Epithelial cell of esophagus (primary cell): ENCODE results near the gene LEMD1.
A peak's percentile ranks its signal among the peaks of the same experiment; 100 is the strongest.

Source experiments
- DNase-seq: peaks from one replicate; pipeline ENCODE4 v3.0.0; 2010; ENCODE audit warnings: low read depth
- H3K4me3 ChIP-seq: 2 replicates; pipeline ENCODE4 v1.5.1; 2011; ENCODE audit warnings: mild to moderate bottlenecking, low read length, control low read depth
- TF ChIP-seq, protein P1 (sequence below): IDR thresholded peaks from 2 replicates; pipeline ENCODE4 v1.5.1; 2011; ENCODE audit warnings: low read depth, mild to moderate bottlenecking, low read length, control low read depth, inconsistent platforms; ENCODE audit not compliant: insufficient read depth; ENCODE audit errors: missing control alignments

The LEMD1 gene

DNA sequence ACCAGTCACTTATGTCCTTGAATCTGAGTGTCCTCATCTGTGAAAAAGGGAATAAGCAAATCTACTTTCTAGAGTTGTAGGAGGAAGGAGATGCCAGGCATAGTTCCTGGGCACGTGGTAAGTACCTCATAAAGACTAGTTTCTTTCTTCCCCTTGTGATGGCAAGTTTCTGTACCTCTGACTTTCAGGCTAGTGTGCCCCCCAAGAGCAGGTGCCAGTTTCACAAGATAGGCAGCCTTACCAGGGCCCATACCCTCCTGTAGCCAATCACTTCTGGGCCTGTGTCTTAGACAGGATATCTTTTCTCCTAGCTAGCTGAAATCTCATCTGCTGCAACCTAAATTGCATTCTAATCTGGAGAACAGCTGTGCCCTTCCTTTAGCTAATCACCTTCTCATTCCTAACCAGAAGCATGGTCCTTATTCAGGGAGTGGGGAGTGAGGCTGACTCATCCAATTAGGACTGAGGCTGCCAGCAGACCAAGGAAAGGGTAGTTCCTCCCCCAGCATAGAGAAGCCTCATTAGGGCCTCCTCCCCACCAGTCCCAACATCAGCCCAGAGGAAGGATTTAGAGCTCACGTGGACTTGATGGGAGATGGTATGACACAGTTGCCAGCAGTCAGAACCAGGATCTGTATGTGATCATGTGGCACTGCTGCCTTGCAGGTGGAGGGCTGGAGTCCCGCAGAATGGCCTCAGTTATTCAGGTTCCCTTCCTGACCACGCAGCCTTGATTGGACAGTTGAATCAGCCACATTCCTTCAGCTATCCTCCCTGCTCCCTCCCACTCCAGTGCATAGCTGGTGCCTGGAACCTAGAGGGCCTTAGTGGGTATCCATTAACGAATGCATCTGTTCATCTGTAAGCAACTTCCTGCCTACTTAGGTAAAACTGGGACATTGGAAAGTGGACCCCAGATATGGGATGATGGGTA is 73.0 kb downstream of the LEMD1 start:
- TF ChIP-seq, protein P1, sequence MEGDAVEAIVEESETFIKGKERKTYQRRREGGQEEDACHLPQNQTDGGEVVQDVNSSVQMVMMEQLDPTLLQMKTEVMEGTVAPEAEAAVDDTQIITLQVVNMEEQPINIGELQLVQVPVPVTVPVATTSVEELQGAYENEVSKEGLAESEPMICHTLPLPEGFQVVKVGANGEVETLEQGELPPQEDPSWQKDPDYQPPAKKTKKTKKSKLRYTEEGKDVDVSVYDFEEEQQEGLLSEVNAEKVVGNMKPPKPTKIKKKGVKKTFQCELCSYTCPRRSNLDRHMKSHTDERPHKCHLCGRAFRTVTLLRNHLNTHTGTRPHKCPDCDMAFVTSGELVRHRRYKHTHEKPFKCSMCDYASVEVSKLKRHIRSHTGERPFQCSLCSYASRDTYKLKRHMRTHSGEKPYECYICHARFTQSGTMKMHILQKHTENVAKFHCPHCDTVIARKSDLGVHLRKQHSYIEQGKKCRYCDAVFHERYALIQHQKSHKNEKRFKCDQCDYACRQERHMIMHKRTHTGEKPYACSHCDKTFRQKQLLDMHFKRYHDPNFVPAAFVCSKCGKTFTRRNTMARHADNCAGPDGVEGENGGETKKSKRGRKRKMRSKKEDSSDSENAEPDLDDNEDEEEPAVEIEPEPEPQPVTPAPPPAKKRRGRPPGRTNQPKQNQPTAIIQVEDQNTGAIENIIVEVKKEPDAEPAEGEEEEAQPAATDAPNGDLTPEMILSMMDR, result no peak
- no peak overlapping the region for H3K4me3 ChIP-seq
- no peak for DNase-seq

DNA sequence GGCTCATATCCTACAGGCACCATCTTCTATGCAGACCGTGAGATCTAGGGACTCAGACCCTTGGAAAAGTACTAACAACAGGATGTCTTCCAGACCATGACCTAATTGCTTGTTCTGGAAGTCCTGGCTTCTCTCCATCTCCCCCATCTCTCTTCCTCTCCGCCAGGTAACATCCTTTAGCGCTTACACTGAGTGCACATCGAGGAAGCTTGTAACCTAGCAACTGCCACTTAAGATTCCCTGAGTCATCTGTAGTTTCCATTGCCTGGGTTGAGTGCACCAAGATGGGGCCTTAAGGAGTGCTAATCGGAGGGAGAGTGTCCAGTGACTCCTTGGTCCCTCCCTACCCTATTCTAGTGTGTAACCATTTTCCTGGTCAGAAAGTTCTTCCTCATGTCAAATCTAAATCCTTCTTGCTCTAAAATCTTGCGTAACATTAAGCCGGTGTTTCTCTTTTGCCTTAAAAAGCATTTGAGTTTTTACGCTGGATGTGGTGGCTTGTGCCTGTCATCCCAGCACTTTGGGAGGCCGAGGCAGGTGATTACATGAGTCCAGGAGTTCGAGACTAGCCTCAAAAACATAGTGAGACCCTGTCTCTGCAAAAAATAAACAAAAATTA is 74.8 kb downstream of the LEMD1 start:
- peak; percentile 70 for DNase-seq
- TF ChIP-seq, protein P1, result no peak
- H3K4me3 ChIP-seq, result no peak overlapping the region

DNA sequence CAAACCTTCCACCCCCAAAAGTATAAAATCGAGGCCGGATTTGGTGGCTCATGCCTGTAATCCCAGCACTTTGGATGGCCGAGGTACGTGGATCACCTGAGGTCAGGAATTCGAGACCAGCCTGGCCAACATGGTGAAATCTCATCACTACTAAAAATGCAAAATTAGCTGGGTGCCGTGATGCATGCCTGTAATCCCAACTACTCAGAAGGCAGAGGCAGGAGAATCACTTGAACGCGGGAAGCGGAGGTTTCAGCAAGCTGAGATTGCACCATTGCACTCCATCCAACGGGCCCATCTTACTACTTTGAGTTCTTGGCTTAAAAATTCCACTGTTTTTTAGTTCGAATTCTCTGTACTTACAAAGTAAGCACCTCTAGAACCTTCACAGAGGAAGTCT is 76.1 kb downstream of the LEMD1 start:
- no peak for DNase-seq
- TF ChIP-seq, protein P1, result no peak
- H3K4me3 ChIP-seq, result no peak overlapping the region

DNA sequence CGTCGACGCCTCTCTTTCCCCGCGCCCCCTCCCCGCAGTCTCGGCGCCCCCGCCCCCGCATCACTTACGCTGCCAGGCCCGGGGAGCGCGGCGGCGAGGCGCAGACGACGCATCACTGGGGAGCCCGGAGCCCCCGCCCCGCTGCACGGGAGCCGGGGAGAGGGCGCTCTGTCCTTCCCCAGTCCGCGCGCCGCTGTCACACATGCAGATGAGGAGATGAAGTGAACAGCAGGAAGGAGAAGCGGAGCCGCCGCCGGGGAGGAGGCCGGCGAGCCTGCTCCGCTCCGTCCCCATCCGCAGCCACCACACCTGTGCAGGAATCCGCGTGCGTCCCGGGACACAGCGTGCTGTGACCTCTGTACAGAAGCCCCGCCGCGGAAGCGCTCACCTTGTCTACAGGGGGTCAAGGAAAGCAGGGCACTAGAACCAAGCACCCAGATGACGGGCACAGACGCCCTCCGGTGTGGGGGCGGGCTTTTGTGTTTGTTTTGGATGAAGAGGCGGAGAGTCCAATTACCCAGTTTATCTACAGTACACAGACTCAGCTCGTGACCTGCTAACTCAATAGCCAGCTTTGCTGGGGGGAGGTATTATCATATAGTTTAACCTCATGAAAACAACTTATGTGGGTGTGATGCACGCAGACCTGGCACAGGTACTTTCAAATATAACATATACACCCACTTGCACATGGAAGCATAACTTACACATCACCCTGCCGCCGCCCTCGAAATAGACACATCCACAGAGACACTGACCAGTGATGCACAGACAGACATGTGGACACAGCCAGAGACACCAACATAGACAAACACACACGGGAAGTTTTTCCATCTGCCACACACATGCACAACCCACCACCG is 77.6 kb downstream of the LEMD1 start:
- DNase-seq, result peak; percentile 33
- TF ChIP-seq, protein P1, result no peak
- H3K4me3 ChIP-seq, result no peak overlapping the region

DNA sequence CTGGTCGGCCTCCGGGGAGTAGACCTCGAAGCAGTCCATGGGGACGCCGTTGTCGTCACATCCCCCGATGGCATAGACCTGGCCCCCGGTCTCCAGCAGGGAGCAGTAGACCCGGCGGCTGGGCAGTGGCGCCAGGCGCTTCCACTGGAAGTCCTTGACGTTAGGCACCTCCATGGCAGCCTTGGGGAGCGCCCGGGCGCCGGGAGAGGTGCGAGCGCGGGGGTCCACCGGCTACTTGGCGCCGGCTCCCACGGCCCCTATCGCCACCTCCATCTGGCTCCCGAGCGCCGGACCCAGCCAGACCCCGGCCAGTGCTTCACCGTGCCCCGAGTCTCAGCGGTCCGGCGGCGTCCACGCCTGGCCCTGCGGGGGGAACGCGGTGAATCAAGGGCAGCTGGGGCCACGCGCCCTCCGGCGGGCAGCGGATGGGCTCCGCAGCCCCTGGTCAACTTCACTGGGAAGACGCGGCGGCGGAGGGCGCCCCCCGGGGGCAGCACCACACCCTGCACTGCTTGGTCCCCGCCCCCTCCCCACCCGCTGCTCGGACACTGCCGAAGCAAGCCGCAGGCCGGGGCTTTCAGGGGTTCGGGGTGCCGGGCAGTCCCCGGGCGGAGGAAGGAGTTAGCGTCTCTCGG is 78.3 kb downstream of the LEMD1 start:
- DNase-seq, result no peak
- TF ChIP-seq, protein P1, result no peak
- no peak overlapping the region for H3K4me3 ChIP-seq

DNA sequence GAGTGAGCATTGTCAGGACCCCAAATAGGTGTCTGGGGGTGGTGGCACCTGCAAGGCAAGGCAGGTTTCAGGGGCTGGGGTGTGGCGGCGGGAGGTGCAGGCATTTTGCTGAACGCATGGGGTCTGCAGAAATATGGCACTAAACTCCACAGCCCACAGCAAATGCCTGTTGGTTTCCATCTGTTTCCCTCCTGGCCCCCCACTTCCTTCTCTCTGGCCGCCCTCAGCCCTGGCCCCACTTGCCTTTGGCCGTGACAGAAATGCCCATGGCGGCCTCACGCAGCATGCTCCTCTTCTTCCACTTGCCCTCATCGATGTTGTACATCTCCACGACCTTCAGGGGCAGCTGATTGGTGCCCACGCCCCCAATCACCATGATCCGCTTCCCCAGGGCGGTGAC is 78.9 kb downstream of the LEMD1 start:
- TF ChIP-seq, protein P1, result no peak
- H3K4me3 ChIP-seq, result no peak overlapping the region
- DNase-seq, result no peak
